ENCODE results near the gene ADGRE2. TPM values are rescaled to one million over a fixed set of nuclear protein-coding genes. Genes with fewer than 3 reads are reported as not detected.

Gene ADGRE2
- total RNA-seq, 1 donor from 2014 or later = not detected

Other genes starting within 250 kb of the ADGRE2 start
- 27.3 and 28.7 TPM in 2 replicates for gene TECR, start 249.0 kb downstream of the ADGRE2 start, total RNA-seq
- gene NDUFB7, start 206.5 kb downstream of the ADGRE2 start, total RNA-seq = 225 and 263 TPM in 2 replicates
- gene CLEC17A, start 195.5 kb downstream of the ADGRE2 start, total RNA-seq = not detected in 2 replicates
- gene ADGRE3, start 103.7 kb downstream of the ADGRE2 start, total RNA-seq = not detected in 2 replicates
- 12.3 and 17.8 TPM in 2 replicates for gene ZNF333, start 88.5 kb downstream of the ADGRE2 start, total RNA-seq
- not detected in 2 replicates for gene OR7A5, start 56.6 kb upstream of the ADGRE2 start, total RNA-seq
- not detected in 2 replicates for gene OR7C1, start 56.6 kb upstream of the ADGRE2 start, total RNA-seq
- not detected in 2 replicates for gene OR7A10, start 70.4 kb upstream of the ADGRE2 start, total RNA-seq
- gene OR7A17, start 107.6 kb upstream of the ADGRE2 start, total RNA-seq = not detected in 2 replicates
- gene OR7C2, start 162.9 kb upstream of the ADGRE2 start, total RNA-seq = not detected in 2 replicates
- not detected in 2 replicates for gene SLC1A6, start 201.3 kb upstream of the ADGRE2 start, total RNA-seq

Measured in pulmonary artery endothelial cell (primary cell).